T-helper 1 cell treated with Interleukin-12 subunit alpha and Interleukin-12 subunit beta and Interleukin-4 antibody, amounts not matched to agents 30 μg/mL and 1 μg/mL, for 36 hours (primary cell): ENCODE data around the gene SPTBN5.
A peak's percentile ranks its signal among the peaks of the same experiment; 100 is the strongest.

Experiments used
- H3K27ac Mint-ChIP-seq: one replicate; pipeline ENCODE4 v1.8.0; 2021; ENCODE audit warnings: mild to moderate bottlenecking, mixed read lengths
- H3K27me3 Mint-ChIP-seq: one replicate; pipeline ENCODE4 v1.8.0; 2021; ENCODE audit warnings: low read depth, mixed read lengths
- H3K36me3 Mint-ChIP-seq: one replicate; pipeline ENCODE4 v1.8.0; 2021; ENCODE audit warnings: low read depth, mixed read lengths
- H3K4me1 Mint-ChIP-seq: one replicate; pipeline ENCODE4 v1.8.0; 2021; ENCODE audit warnings: low read depth, mixed read lengths
- H3K4me3 Mint-ChIP-seq: one replicate; pipeline ENCODE4 v1.8.0; 2021; ENCODE audit warnings: mild to moderate bottlenecking, moderate library complexity, mixed read lengths
- H3K9me3 Mint-ChIP-seq: one replicate; pipeline ENCODE4 v1.8.0; 2021; ENCODE audit warnings: mixed read lengths

SPTBN5 gene

DNA sequence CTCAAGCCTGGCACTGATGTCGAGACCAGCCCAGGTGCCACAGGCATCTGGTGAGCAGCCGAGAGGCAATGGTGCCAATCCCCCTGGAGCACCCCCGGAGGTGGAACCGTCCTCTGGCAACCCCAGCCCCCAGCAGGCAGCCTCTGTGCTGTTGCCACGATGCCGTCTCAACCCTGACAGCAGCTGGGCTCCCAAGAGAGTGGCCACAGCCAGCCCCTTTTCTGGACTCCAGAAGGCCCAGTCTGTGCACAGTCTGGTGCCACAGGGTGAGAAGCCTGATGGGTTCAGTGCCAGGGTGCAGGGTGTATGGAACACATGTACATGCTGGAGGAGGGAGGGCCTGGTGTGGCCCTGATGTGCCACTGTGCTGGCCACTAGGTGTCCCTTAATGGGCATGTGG, 70.9 kb downstream of the SPTBN5 start:
- Mint-ChIP-seq H3K9me3 (no peaks in the 10 kb centered on the region), H3K27ac (no peak overlapping the region), H3K36me3 (peaks cover 34% of the 10 kb centered on the region), H3K4me3 (no peak overlapping the region), H3K4me1 (peaks cover 5% of the 10 kb centered on the region), H3K27me3 (no peaks in the 10 kb centered on the region)

DNA sequence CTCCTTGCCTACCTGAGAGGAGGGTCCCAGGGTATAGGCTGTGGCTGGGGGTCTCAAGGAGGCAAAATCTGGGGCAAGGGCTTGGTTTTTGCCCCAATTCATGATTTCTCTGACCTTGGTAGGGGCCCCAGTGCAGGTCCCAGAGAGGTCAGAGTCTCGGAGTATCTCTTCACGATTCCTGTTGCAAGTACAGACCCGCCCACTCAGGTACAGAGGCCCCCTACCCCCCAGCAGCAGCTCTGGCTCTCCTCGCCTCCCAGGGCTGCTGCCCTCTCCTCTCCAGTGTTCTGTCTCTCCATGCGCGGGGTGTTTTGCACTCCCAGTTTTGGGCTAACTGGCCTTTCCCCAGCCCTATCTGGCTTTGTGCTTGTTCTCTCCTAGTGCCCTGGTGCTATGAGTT, 71.4 kb downstream of the SPTBN5 start:
- H3K4me3 Mint-ChIP-seq, result no peak overlapping the region
- H3K36me3 Mint-ChIP-seq, result peaks cover 34% of the 10 kb centered on the region
- peaks cover 5% of the 10 kb centered on the region for H3K4me1 Mint-ChIP-seq
- H3K9me3 Mint-ChIP-seq, result no peaks in the 10 kb centered on the region
- H3K27me3 Mint-ChIP-seq, result no peaks in the 10 kb centered on the region
- no peak overlapping the region for H3K27ac Mint-ChIP-seq

DNA sequence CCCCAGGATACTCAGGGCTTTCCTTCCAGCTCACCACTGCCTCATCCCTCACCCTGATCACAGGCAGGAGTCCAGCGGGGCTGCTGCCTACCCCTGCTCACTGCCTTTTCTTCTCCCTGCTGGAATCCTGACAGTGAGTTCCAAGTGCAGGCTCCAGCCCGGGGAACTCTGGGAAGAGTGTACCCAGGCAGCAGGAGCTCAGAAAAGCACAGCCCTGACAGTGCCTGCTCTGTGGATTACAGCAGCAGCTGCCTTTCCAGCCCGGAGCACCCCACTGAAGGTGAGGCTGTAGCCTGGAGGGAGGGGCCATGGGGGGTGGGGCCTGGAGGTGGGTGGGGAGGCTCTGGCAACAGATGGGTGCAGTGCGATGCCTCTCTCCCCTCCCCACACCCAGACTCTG, 72.0 kb downstream of the SPTBN5 start:
- Mint-ChIP-seq H3K4me3 (no peak overlapping the region), H3K4me1 (peaks cover 5% of the 10 kb centered on the region), H3K36me3 (peaks cover 36% of the 10 kb centered on the region), H3K27me3 (no peaks in the 10 kb centered on the region), H3K27ac (no peak overlapping the region), H3K9me3 (no peaks in the 10 kb centered on the region)

DNA sequence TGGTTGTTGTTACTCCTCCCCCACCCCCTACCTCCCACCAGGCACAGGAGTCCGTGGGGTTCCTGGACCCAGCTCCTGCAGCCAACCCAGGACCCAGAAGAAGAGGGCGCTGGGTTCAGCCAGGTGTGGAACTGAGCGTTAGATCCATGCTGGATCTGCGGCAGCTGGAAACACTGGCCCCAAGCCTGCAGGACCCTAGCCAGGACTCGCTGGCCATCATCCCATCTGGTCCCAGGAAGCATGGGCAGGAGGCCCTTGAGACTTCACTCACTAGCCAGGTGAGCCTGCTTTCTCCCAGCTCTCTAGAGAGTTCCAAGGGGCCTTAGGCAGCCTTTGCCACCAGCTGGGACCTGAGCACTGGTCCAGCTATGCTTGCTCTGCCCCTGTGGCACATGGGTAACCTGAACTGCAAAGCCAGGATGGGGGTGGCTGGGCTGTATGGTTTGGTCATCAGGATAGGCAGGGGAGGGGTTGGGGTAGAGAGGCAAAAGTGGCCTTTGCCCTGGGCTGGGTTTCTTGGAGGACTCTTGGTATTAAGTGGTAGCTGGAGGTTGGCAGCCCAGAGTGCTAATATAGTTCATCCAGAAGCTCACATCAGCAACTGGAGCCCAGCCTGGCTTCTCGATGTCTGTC, 72.9 kb downstream of the SPTBN5 start:
- Mint-ChIP-seq H3K4me1 (peaks cover 2% of the 10 kb centered on the region), H3K4me3 (no peak overlapping the region), H3K36me3 (peaks cover 34% of the 10 kb centered on the region), H3K9me3 (no peaks in the 10 kb centered on the region), H3K27ac (no peak overlapping the region), H3K27me3 (no peaks in the 10 kb centered on the region)

DNA sequence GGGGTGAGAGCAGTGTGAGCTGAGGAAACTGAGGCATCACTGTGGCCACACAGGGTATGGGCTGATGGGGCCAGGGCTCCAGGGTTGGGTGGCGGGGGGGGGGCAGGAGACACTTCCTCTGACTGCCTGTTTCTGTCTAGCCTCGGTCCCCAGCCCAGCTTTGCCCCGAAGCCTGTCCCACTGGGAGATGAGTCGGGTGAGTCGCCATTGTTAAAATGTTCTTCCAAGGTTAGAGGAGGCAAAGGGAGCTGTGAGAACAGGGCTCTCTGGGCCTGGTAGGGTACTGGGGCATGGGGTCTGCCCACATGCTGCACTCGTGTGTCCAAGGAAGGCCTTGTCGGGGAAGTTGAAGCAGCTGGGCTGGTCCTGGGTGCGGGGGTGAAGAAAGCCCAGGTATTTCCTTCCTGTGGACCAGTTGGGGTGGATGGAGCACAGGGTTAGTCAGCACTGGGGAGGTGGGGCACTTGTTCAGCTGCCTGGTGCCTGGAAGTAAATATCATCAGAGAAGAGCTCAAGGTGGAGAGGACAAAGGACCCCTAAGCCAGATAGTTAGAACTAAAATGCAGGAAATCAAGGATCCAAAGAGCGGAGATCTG, 74.3 kb downstream of the SPTBN5 start:
- Mint-ChIP-seq H3K4me3 (no peak overlapping the region), H3K27me3 (no peaks in the 10 kb centered on the region), H3K27ac (peak overlapping the region; percentile 8), H3K36me3 (peaks cover 38% of the 10 kb centered on the region), H3K4me1 (peaks cover 2% of the 10 kb centered on the region), H3K9me3 (no peaks in the 10 kb centered on the region)

DNA sequence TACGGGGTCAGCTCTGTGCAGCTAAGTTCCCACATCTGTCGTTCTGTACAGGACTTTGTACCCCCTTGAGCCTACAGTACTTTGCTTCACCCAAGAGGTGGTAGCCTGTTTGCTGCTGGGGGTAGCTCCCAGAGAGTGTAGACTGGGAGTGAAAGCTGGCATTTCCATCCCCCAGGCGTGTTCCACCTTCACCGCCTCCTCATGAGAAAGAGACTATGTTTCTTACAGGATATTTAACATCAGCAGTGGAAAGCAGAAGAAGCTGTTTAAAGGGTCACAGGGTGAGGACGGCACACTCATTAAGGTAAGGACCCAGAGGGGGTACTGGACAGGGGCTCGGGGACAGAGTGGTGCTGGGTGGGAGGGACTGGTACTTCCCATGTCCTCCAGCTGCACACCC, 76.1 kb downstream of the SPTBN5 start:
- no peaks in the 10 kb centered on the region for H3K9me3 Mint-ChIP-seq
- no peak overlapping the region for H3K4me3 Mint-ChIP-seq
- H3K27me3 Mint-ChIP-seq, result no peaks in the 10 kb centered on the region
- H3K36me3 Mint-ChIP-seq, result peaks cover 40% of the 10 kb centered on the region
- H3K27ac Mint-ChIP-seq, result no peak overlapping the region
- H3K4me1 Mint-ChIP-seq, result peaks cover 2% of the 10 kb centered on the region

DNA sequence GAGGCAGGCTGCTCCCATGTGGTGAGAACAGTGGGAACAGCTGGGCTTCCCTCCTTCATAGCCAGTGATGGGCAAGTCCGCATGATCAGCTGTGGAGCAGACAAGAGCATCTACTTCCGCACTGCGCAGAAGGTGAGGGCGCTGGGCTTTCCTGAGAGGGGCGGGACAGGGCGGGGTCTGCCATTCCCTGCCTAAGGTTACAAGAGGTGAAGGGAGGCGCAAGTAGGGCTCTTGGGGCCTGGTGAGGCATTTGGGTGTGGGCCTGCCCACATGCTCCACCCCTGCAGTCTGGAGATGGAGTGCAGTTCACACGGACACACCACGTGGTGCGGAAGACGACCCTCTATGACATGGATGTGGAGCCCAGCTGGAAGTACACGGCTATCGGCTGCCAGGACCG, 76.5 kb downstream of the SPTBN5 start:
- no peaks in the 10 kb centered on the region for H3K27me3 Mint-ChIP-seq
- no peak overlapping the region for H3K27ac Mint-ChIP-seq
- H3K4me3 Mint-ChIP-seq, result no peak overlapping the region
- peaks cover 38% of the 10 kb centered on the region for H3K36me3 Mint-ChIP-seq
- no peaks in the 10 kb centered on the region for H3K9me3 Mint-ChIP-seq
- peaks cover 2% of the 10 kb centered on the region for H3K4me1 Mint-ChIP-seq

DNA sequence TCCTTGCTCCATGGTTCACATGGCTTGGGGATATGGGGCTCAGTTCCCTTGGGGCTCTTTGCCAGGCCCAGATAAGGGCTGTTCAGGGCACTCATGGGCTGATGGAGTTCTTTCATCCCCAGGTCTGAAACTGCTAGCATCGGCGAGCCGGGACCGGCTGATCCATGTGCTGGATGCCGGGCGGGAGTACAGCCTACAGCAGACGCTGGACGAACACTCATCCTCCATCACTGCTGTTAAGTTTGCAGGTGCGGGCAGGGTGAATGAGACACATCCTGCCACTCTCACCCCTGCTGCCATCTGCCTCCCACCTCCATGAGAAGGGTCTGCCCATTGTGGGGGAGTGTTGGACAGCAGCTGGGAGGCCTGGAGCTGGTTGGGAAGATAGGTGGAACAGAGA, 77.1 kb downstream of the SPTBN5 start:
- Mint-ChIP-seq H3K27me3 (no peaks in the 10 kb centered on the region), H3K9me3 (no peaks in the 10 kb centered on the region), H3K4me1 (peaks cover 4% of the 10 kb centered on the region), H3K27ac (no peak overlapping the region), H3K4me3 (no peak overlapping the region), H3K36me3 (peaks cover 38% of the 10 kb centered on the region)

DNA sequence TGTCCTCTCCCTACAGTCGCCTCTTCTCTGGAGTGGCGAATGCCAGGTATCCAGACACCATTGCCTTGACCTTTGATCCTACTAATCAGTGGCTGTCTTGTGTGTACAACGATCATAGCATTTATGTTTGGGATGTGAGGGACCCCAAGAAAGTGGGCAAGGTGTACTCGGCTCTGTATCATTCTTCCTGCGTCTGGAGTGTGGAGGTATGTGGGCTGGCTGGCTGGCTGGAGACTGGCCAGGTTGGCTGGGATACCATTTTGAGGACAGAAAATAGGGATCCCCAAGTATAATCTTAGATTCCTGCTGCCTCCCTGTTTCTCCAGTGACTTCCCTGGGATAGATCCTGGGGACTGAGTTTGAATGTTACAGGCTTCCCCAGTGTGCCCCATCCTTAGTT, 79.3 kb downstream of the SPTBN5 start:
- H3K4me1 Mint-ChIP-seq, result peaks cover 22% of the 10 kb centered on the region
- H3K27me3 Mint-ChIP-seq, result no peaks in the 10 kb centered on the region
- H3K9me3 Mint-ChIP-seq, result no peaks in the 10 kb centered on the region
- H3K27ac Mint-ChIP-seq, result no peak overlapping the region
- H3K4me3 Mint-ChIP-seq, result no peak overlapping the region
- peaks cover 28% of the 10 kb centered on the region for H3K36me3 Mint-ChIP-seq

DNA sequence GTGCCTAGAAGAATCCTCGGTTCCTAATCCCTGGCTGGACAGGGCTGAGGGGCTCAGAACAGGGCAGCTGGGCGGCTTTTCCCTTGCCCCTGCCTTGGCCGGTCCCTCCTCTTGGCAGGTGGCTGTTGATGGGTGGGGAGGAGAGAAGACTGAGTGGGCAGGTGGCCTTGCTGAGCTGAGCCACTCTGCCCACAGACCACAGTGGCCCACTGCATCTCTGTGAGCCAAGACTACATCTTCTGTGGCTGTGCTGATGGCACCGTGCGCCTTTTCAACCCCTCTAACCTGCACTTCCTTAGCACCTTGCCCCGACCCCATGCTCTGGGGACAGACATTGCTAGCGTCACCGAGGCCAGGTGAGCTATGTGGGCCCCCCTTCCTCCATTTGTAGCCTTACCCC, 80.4 kb downstream of the SPTBN5 start:
- H3K27ac Mint-ChIP-seq, result no peak overlapping the region
- peaks cover 21% of the 10 kb centered on the region for H3K4me1 Mint-ChIP-seq
- H3K4me3 Mint-ChIP-seq, result no peak overlapping the region
- H3K9me3 Mint-ChIP-seq, result no peaks in the 10 kb centered on the region
- no peaks in the 10 kb centered on the region for H3K27me3 Mint-ChIP-seq
- peaks cover 21% of the 10 kb centered on the region for H3K36me3 Mint-ChIP-seq

DNA sequence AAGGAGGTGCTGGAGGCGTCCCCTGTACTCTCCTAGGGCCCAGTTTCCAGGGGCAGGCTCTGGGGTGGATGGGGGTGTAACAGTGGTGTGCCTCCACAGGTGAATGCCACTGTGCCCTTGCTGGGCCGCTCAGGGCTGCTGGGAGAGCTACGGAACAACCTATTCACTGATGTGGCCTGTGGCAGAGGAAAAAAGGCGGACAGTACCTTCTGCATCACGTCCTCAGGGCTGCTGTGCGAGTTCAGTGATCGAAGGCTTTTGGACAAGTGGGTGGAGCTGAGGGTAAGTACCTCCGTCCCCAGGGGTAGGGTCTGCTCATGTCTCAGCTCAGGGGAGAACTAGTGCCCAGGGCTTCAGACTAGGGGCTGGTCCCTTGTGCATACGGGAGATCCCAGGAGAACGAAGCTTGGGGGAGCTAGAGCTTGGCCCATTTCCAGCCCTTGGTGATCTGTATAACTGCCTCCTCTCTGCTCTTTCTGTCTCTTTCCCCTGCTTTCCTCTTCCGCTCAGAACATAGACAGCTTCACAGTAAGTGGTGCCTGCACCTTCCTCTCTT, 81.0 kb downstream of the SPTBN5 start:
- Mint-ChIP-seq H3K9me3 (no peaks in the 10 kb centered on the region), H3K4me1 (peaks cover 21% of the 10 kb centered on the region), H3K27ac (no peak overlapping the region), H3K4me3 (no peak overlapping the region), H3K27me3 (no peaks in the 10 kb centered on the region), H3K36me3 (peaks cover 19% of the 10 kb centered on the region)

DNA sequence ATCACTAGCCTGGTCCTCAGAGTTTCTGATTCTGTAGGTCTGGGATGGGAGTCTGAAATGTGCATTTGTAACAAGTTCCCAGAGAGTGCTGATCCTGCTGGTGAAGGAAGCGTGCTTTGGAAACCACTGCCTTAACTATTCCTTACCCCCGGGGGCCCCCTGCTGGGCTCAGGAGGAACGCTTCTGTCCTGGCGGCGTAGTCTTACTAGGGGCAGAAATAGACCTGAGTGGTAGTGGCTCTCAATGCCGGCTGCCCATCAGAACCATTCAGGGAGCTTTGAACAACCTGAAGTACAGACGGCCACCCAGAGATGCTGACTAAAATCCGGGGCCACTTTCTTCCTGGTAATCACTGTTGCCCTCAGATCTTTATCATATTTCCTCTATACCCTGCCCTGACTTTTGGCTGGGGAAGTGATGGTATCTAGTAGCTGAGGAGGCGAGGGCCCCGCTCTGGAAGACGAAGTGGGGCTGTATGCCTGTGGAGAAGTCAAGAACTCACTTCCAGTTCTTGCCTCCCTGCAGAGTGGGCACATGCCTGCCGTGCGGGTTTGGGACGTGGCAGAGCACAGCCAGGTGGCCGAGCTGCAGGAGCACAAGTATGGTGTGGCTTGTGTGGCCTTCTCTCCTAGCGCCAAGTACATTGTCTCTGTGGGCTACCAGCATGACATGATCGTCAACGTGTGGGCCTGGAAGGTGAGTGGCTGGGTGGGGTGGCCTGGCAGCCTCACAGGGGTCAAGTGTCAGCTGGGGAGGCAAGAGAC, 82.2 kb downstream of the SPTBN5 start:
- Mint-ChIP-seq H3K36me3 (peaks cover 18% of the 10 kb centered on the region), H3K27ac (peak overlapping the region; percentile 15), H3K4me3 (no peak overlapping the region)

DNA sequence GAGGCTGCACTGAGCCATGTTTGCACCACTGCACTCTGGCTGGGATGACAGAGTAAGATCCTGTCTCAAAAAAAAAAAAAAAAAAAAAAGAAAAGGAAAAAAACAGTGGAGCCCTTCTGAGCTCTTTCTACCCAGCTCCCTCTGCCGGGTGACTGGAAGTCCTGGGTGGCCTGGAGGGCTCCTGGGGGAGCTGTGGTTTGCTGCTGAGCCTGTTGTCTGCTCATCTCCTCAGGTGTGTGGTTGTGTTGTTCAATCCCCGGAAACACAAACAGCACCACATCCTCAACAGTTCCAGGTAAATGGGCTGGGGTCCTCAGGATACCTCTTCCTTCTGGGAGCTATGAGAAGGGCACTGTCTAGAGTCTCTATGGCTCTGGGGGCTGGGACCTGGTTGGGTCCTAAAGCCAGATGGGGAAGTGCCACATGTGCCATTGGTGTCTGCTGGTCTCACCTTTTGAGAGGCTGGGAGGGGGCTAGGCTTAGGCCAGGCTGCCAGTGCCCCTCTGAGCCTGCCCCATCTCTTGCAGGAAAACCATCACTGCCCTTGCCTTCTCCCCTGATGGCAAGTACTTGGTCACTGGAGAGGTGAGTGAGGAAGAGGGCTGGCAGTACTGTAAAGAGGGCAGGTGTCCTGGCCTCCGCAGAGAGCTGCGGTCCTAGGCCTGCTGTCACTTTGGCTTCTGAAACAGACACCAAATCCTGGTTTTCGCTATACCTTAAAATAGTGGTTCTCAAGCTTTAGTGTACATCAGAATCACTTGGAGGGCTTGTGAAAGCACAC, 83.0 kb downstream of the SPTBN5 start:
- Mint-ChIP-seq H3K27ac (peak overlapping the region; percentile 15), H3K36me3 (peaks cover 18% of the 10 kb centered on the region), H3K4me1 (peaks cover 23% of the 10 kb centered on the region), H3K4me3 (no peak overlapping the region), H3K27me3 (no peaks in the 10 kb centered on the region), H3K9me3 (no peaks in the 10 kb centered on the region)

More for the DNA sequence above, 82.2 kb downstream of the SPTBN5 start:
- Mint-ChIP-seq H3K27me3 (no peaks in the 10 kb centered on the region), H3K9me3 (no peaks in the 10 kb centered on the region), H3K4me1 (peaks cover 21% of the 10 kb centered on the region)

DNA sequence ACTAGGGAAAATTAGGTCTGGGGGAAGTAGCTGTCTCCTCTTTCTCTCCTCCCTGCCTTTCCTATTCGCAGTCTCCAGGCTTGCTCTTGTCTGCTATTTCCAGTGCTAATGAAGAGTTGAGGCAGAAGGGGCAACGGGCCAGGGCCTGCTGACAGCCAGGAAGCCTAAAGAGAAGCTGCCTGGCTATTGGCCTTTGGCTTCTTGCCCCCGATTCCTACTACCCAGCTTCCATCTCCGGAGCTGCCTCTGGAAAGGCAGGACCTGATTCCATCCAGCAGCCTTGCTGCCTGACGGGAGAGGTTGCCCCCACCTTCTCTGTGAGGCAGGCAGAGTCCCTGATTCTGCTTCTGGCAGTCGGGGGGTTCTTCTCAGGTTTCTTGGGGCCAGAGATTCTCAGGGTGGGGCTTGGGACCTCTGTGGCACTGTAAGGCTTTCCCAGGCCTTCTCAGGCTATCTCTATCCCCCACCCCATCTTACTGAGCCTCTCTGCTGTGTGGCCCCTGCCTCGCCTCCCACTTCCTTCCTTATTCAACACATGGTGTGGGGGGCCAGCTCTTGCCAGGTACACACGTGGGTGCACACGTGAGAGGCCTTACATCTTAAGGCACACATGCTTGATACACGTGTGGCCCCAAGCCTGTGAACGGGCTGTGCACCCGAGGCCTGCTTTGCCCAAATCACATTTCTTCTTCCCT, 84.2 kb downstream of the SPTBN5 start:
- Mint-ChIP-seq H3K9me3 (no peaks in the 10 kb centered on the region), H3K4me1 (peaks cover 26% of the 10 kb centered on the region), H3K36me3 (peaks cover 14% of the 10 kb centered on the region), H3K4me3 (no peak overlapping the region), H3K27ac (no peak overlapping the region), H3K27me3 (no peaks in the 10 kb centered on the region)
